HCT116 (cell line): ENCODE measurements around the gene MEG3. TPM values are rescaled to one million over a fixed set of nuclear protein-coding genes. Genes with fewer than 3 reads are reported as not detected.

ENCODE experiments used
- ATAC-seq: fragments of 200-7000 bp; cut with Tn5 transposase; 2 replicates; pipeline ENCODE4 v1.9.1; 2020; ENCODE audit warnings: mild to moderate bottlenecking, moderate library complexity
- BruUV-seq: library from RNA; stranded (reverse); fragments of 400-500 nt; replicated peaks from 2 replicates; lab custom pipeline; 2021; lab: Mats Ljungman, UMichigan
- CTCF ChIA-PET: fragments of 300-600 bp; sonication (Branson Sonifier 250); formaldehyde crosslinking; loops from one replicate; lab custom pipeline; 2021; ENCODE audit warnings: antibody characterized with exemption; lab: Charles Lee
- POLR2A ChIA-PET: fragments of 300-600, 350-600 bp; sonication (Branson Sonifier 250); formaldehyde crosslinking; loops from one replicate; lab custom pipeline; 2021; ENCODE audit warnings: antibody characterized with exemption; lab: Charles Lee
- RAD21 ChIA-PET, 2 experiments: fragments of 300-600 bp; sonication (Branson Sonifier 250); formaldehyde crosslinking; loops; one replicate each; lab custom pipeline; 2023; ENCODE audit warnings: low total read pairs in 2 of 2; ENCODE audit not compliant: uncharacterized antibody in 2 of 2, unreplicated experiment in 2 of 2, low non-redundant PET in 1 of 2; lab: Charles Lee
- DNase-seq: peaks from one replicate; pipeline ENCODE4 v3.0.0-alpha.2; 2010; ENCODE audit warnings: low read depth, low spot score
- H2AFZ ChIP-seq: fragments of 200-600 bp; shearing (Covaris generic), sonication (generic); 2 replicates; pipeline ENCODE4 v1.6.1; 2017; ENCODE audit warnings: low read depth, mixed run types, mixed read lengths, antibody characterized with exemption, low read length; ENCODE audit not compliant: poor library complexity, severe bottlenecking
- H3K27ac ChIP-seq: 2 replicates; pipeline ENCODE4 v1.5.1; 2012; ENCODE audit warnings: low read depth, low read length
- H3K27me3 ChIP-seq: fragments of 200-600 bp; sonication (generic); 2 replicates; pipeline ENCODE4 v1.6.1; 2016; ENCODE audit warnings: mixed run types, low read length, mixed read lengths; ENCODE audit not compliant: insufficient read depth
- H3K36me3 ChIP-seq, 2 experiments: fragments of 200-500 bp in 1 of 2; fragments of 200-600 bp in 1 of 2; sonication (Bioruptor generic) in 1 of 2; sonication (generic) in 1 of 2; 2 replicates each; pipeline versions ENCODE4 v1.5.1 to v1.6.1; 2014 to 2016; ENCODE audit warnings: low read length in 2 of 2, inconsistent platforms in 1 of 2, mixed read lengths in 1 of 2, mixed run types in 1 of 2; ENCODE audit not compliant: insufficient read depth in 2 of 2, control insufficient read depth in 1 of 2
- H3K4me1 ChIP-seq, 2 experiments: fragments of 200-600 bp in 1 of 2; sonication (generic) in 1 of 2; 2 replicates each; pipeline versions ENCODE4 v1.5.1 to v1.6.1; 2012 to 2017; ENCODE audit warnings: low read length in 2 of 2, inconsistent platforms in 1 of 2, mild to moderate bottlenecking in 1 of 2, mixed read lengths in 1 of 2, mixed run types in 1 of 2, moderate library complexity in 1 of 2; ENCODE audit not compliant: insufficient read depth in 2 of 2, control insufficient read depth in 1 of 2
- H3K4me2 ChIP-seq: fragments of 200-600 bp; sonication (generic); 2 replicates; pipeline ENCODE4 v1.6.1; 2017; ENCODE audit warnings: mixed run types, low read length, mixed read lengths
- H3K4me3 ChIP-seq, 2 experiments: fragments of 200-600 bp in 1 of 2; sonication (generic) in 1 of 2; replicated peaks in 1 of 2; 2 replicates each; pipeline ENCODE4 v1.5.1; 2011 to 2016; ENCODE audit warnings: low read length in 2 of 2, control low read depth in 1 of 2, low read depth in 1 of 2, mild to moderate bottlenecking in 1 of 2, mixed read lengths in 1 of 2, mixed run types in 1 of 2
- H3K79me2 ChIP-seq: fragments of 200-600 bp; sonication (generic); 2 replicates; pipeline ENCODE4 v1.6.1; 2017; ENCODE audit warnings: mild to moderate bottlenecking, mixed run types, low read length, moderate library complexity, mixed read lengths; ENCODE audit not compliant: insufficient read depth
- H3K9ac ChIP-seq: fragments of 200-600 bp; sonication (generic); 2 replicates; pipeline ENCODE4 v1.6.1; 2016; ENCODE audit warnings: low read length, mixed read lengths
- H3K9me2 ChIP-seq: fragments of 200-600 bp; sonication (generic), shearing (Covaris generic); 2 replicates; pipeline ENCODE4 v1.6.1; 2017; ENCODE audit warnings: mixed run types, mild to moderate bottlenecking, moderate library complexity; ENCODE audit not compliant: insufficient read depth
- H3K9me3 ChIP-seq, 2 experiments: fragments of 200-500 bp in 1 of 2; fragments of 200-600 bp in 1 of 2; sonication (Bioruptor generic) in 1 of 2; sonication (generic) in 1 of 2; 2 replicates each; pipeline ENCODE4 v1.6.1; 2014 to 2017; ENCODE audit warnings: low read length in 2 of 2, mixed read lengths in 2 of 2, inconsistent platforms in 1 of 2, low read depth in 1 of 2, mild to moderate bottlenecking in 1 of 2, mixed run types in 1 of 2, moderate library complexity in 1 of 2; ENCODE audit not compliant: control insufficient read depth in 1 of 2, insufficient read depth in 1 of 2
- H4K20me1 ChIP-seq: fragments of 200-600 bp; sonication (generic), shearing (Covaris generic); 2 replicates; pipeline ENCODE4 v1.6.1; 2017; ENCODE audit warnings: mixed run types, mild to moderate bottlenecking, moderate library complexity; ENCODE audit not compliant: insufficient read depth
- CBX3 ChIP-seq: IDR thresholded peaks from 2 replicates; pipeline ENCODE4 v1.6.1; 2012; ENCODE audit warnings: low read depth
- CEBPB ChIP-seq: IDR thresholded peaks from 2 replicates; pipeline ENCODE4 v1.6.1; 2012; ENCODE audit warnings: low read depth
- EGR1 ChIP-seq: IDR thresholded peaks from 2 replicates; pipeline ENCODE4 v1.6.1; 2012; ENCODE audit warnings: low read depth
- ELF1 ChIP-seq: IDR thresholded peaks from 2 replicates; pipeline ENCODE4 v1.6.1; 2012; ENCODE audit warnings: low read depth, borderline replicate concordance
- EZH2 ChIP-seq: fragments of 200-600 bp; sonication (generic); IDR thresholded peaks from 2 replicates; pipeline ENCODE4 v1.6.1; 2017; ENCODE audit warnings: antibody characterized with exemption, mixed run types
- EZH2phosphoT487 ChIP-seq: fragments of 200-600 bp; IDR thresholded peaks from 2 replicates; pipeline ENCODE4 v1.6.1; 2018; ENCODE audit warnings: antibody characterized with exemption, borderline replicate concordance
- FOSL1 ChIP-seq: IDR thresholded peaks from 2 replicates; pipeline ENCODE4 v1.6.1; 2012; ENCODE audit warnings: low read depth
- POLR2A ChIP-seq: IDR thresholded peaks from 2 replicates; pipeline ENCODE4 v1.7.0; 2011; ENCODE audit warnings: borderline replicate concordance; ENCODE audit not compliant: insufficient read depth, insufficient read length; ENCODE audit errors: extremely low read depth
- POLR2AphosphoS5 ChIP-seq: IDR thresholded peaks from 2 replicates; pipeline ENCODE4 v1.6.1; 2011; ENCODE audit warnings: mild to moderate bottlenecking, low read depth, low read length, moderate library complexity
- REST ChIP-seq: IDR thresholded peaks from 2 replicates; pipeline ENCODE4 v1.6.1; 2012; ENCODE audit warnings: low read depth
- SIN3A ChIP-seq: IDR thresholded peaks from 2 replicates; pipeline ENCODE4 v1.6.1; 2012; ENCODE audit warnings: low read depth
- SRF ChIP-seq: IDR thresholded peaks from 2 replicates; pipeline ENCODE4 v1.6.1; 2012; ENCODE audit warnings: low read depth
- TCF7L2 ChIP-seq: IDR thresholded peaks from 2 replicates; pipeline ENCODE4 v1.7.0; 2011; ENCODE audit warnings: borderline replicate concordance, inconsistent platforms; ENCODE audit not compliant: insufficient read depth, insufficient read length; ENCODE audit errors: extremely low read depth
- YY1 ChIP-seq: IDR thresholded peaks from 2 replicates; pipeline ENCODE4 v1.6.1; 2011; ENCODE audit warnings: low read length, low read depth, moderate library complexity, mild to moderate bottlenecking; ENCODE audit not compliant: insufficient replicate concordance; ENCODE audit errors: extremely low read depth
- ZFX ChIP-seq: fragments of 450-650 bp; IDR thresholded peaks from 2 replicates; pipeline ENCODE4 v1.6.1; 2017
- ZNF274 ChIP-seq: fragments of 200-500 bp; sonication (Bioruptor generic); IDR thresholded peaks from 2 replicates; pipeline ENCODE4 v1.6.1; 2014; ENCODE audit warnings: mild to moderate bottlenecking, low read depth, low read length, inconsistent platforms
- intact Hi-C: fragments of 100-400 bp; cut with micrococcal nuclease; formaldehyde crosslinking; loops from 2 replicates; pipeline ENCODE4 v1.10.0; 2022
- total RNA-seq: library from RNA; stranded (reverse); gene quantifications from one replicate; pipeline ENCODE4 v1.2.1, GENCODE V29; 2021; ENCODE audit not compliant: unreplicated experiment
- TF ChIP-seq, protein P1 (sequence below): IDR thresholded peaks from 2 replicates; pipeline ENCODE4 v1.6.1; 2012
- TF ChIP-seq, protein P2 (sequence below): IDR thresholded peaks from 2 replicates; pipeline ENCODE4 v1.6.1; 2012
- TF ChIP-seq, protein P3 (sequence below): IDR thresholded peaks from 2 replicates; pipeline ENCODE4 v1.6.1; 2011; ENCODE audit warnings: mild to moderate bottlenecking, low read length, moderate library complexity; ENCODE audit not compliant: insufficient replicate concordance; ENCODE audit errors: extremely low read depth

MEG3 gene
- total RNA-seq, 1 experiment from 2014 or later: 2.5 TPM

GRCh38 chr14:100777366-100777817, 48.5 kb upstream of the MEG3 start (continued):
- TF ChIP-seq YY1: no peak
- TF ChIP-seq FOSL1: no peak
- no peak for TF ChIP-seq CEBPB
- TF ChIP-seq SRF: no peak
- no peak for TF ChIP-seq EGR1
- TF ChIP-seq EZH2: no peak
- TF ChIP-seq ELF1: no peak
- TF ChIP-seq ZNF274: no peak
- TF ChIP-seq TCF7L2: no peak

DNA sequence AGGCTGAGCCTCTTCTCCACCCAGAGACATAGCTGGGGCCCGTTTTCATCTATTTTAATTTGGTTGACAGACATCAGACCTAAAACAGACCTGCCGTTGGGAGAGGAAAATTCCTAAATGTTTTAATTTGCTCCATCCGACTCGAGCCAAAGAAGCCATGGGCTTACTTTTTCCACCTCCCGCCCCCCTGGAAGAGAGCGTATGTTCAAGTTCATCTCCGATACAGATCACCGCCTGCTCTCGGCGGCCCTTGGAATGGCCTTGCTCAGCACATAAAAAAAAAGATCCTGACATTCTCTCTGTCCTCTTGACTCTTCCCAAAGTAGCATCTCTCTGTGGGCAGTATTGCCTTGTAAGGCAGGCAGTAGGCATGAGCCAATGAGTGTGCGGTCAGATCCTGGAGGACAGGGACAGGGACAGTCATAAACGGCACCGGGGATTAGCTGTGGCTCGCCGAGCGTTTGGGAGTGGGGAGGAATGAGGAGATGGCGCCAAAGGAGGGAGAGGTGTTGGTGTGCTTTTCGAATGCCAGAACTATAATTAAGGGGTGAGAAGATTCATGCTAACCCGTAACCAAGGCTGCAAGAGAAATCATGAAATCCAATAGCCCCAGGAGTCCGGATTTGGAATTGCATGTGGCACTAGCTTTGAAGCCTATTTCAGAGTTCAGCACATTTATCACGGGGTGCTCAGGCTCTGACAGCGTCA, 47.9 kb upstream of the MEG3 start:
- H3K4me3 ChIP-seq: no peak overlapping the region
- no peaks in the 10 kb centered on the region for H3K27me3 ChIP-seq
- no peaks in the 10 kb centered on the region for H3K4me1 ChIP-seq
- POLR2A ChIA-PET: no interaction called here
- no peak overlapping the region for H3K9ac ChIP-seq
- RAD21 ChIA-PET: no interaction called here
- CTCF ChIA-PET: no interaction called here
- no peaks in the 10 kb centered on the region for H3K36me3 ChIP-seq
- no peaks in the 10 kb centered on the region for H3K9me3 ChIP-seq
- ATAC-seq: no peak
- H3K4me2 ChIP-seq: no peak overlapping the region
- intact Hi-C loops: no loop called here
- no TSS peak for BruUV-seq
- H3K27ac ChIP-seq: no peak overlapping the region
- H3K9me2 ChIP-seq: no peaks in the 10 kb centered on the region
- H2AFZ ChIP-seq: no peak overlapping the region
- no peaks in the 10 kb centered on the region for H4K20me1 ChIP-seq
- no peak for DNase-seq
- H3K79me2 ChIP-seq: no peaks in the 10 kb centered on the region
- no peak for TF ChIP-seq ZFX
- TF ChIP-seq CBX3: no peak
- no peak for TF ChIP-seq EZH2
- TF ChIP-seq POLR2A: no peak
- no peak for TF ChIP-seq YY1
- no peak for TF ChIP-seq SIN3A
- no peak for TF ChIP-seq ELF1
- TF ChIP-seq, protein P1, sequence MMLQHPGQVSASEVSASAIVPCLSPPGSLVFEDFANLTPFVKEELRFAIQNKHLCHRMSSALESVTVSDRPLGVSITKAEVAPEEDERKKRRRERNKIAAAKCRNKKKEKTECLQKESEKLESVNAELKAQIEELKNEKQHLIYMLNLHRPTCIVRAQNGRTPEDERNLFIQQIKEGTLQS: no peak
- TF ChIP-seq, protein P2, sequence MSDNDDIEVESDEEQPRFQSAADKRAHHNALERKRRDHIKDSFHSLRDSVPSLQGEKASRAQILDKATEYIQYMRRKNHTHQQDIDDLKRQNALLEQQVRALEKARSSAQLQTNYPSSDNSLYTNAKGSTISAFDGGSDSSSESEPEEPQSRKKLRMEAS: no peak
- TF ChIP-seq, protein P3, sequence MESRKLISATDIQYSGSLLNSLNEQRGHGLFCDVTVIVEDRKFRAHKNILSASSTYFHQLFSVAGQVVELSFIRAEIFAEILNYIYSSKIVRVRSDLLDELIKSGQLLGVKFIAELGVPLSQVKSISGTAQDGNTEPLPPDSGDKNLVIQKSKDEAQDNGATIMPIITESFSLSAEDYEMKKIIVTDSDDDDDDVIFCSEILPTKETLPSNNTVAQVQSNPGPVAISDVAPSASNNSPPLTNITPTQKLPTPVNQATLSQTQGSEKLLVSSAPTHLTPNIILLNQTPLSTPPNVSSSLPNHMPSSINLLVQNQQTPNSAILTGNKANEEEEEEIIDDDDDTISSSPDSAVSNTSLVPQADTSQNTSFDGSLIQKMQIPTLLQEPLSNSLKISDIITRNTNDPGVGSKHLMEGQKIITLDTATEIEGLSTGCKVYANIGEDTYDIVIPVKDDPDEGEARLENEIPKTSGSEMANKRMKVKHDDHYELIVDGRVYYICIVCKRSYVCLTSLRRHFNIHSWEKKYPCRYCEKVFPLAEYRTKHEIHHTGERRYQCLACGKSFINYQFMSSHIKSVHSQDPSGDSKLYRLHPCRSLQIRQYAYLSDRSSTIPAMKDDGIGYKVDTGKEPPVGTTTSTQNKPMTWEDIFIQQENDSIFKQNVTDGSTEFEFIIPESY: no peak
- TF ChIP-seq SRF: no peak
- TF ChIP-seq POLR2AphosphoS5: no peak
- TF ChIP-seq REST: no peak
- TF ChIP-seq CEBPB: no peak
- no peak for TF ChIP-seq EZH2phosphoT487
- no peak for TF ChIP-seq EGR1
